Bronchial epithelial cell (primary cell): ENCODE measurements around the gene ZNF689. TPM values are rescaled to one million over a fixed set of nuclear protein-coding genes. Genes with fewer than 3 reads are reported as not detected.

Experiments used
- DNase-seq: peaks from one replicate; pipeline ENCODE4 v3.0.0-alpha.2; 2010; ENCODE audit warnings: low read depth
- FAIRE-seq: peaks from 2 replicates; lab custom pipeline; 2011; peaks lifted over from hg19 to GRCh38; lab: Jason Lieb, UNC
- H3K27me3 ChIP-seq: 2 replicates; pipeline ENCODE4 v1.5.1; 2011; ENCODE audit warnings: low read length; ENCODE audit not compliant: control insufficient read depth, insufficient read depth
- H3K36me3 ChIP-seq: 2 replicates; pipeline ENCODE4 v1.5.1; 2011; ENCODE audit warnings: low read length; ENCODE audit not compliant: control insufficient read depth, insufficient read depth
- H3K4me3 ChIP-seq: 2 replicates; pipeline ENCODE4 v1.5.1; 2011; ENCODE audit warnings: mild to moderate bottlenecking, low read depth, low read length, control low read depth
- CTCF ChIP-seq: IDR thresholded peaks from 2 replicates; pipeline ENCODE4 v1.5.1; 2011; ENCODE audit warnings: mild to moderate bottlenecking, moderate library complexity, low read length, control low read depth, inconsistent platforms; ENCODE audit not compliant: insufficient read depth, severe bottlenecking
- total RNA-seq: library from RNA; depleted of rRNA; stranded (reverse); fragments of >200 nt; gene quantifications from 2 replicates; pipeline ENCODE4 v1.2.1, GENCODE V29; 2014

ZNF689 gene
- 2.2 and 2.6 TPM in 2 replicates for total RNA-seq

- FAIRE-seq, result no peak
- Histone ChIP-seq H3K27me3 (no peaks in the 10 kb centered on the region), H3K4me3 (peak within 1 kb of the TSS; percentile 97), H3K36me3 (peaks cover 2% of the 10 kb centered on the region)
- peak; percentile 89 for DNase-seq
- TF ChIP-seq CTCF, result peak; percentile 2
Measured at GRCh38 chr16:30609926-30610839, at the start of gene ZNF689. ZNF689 (minus strand) TSS chr16:30610389; CDS start chr16:30610041, 348 bp downstream.

- peak overlapping the region; percentile 68 for H3K4me3 ChIP-seq
- no peaks in the 10 kb centered on the region for H3K27me3 ChIP-seq
- FAIRE-seq (no peak), DNase-seq (peak; percentile 88)
- peaks cover 33% of the 10 kb centered on the region for H3K36me3 ChIP-seq
- peak; percentile 11 for TF ChIP-seq CTCF
Measured at GRCh38 chr16:30658731-30659506, 48.7 kb upstream of the ZNF689 start.

GRCh38 chr16:30657866-30658730, 47.9 kb upstream of the ZNF689 start, which contains the start of gene FBRS:
FBRS (plus strand) TSS chr16:30658431; CDS start chr16:30659519, 1,088 bp downstream.
- peak within 1 kb of the TSS; percentile 68 for H3K4me3 ChIP-seq
- no peak for FAIRE-seq
- DNase-seq, result peak; percentile 99
- peaks cover 33% of the 10 kb centered on the region for H3K36me3 ChIP-seq
- peak; percentile 72 for TF ChIP-seq CTCF
- no peaks in the 10 kb centered on the region for H3K27me3 ChIP-seq

- no peak for TF ChIP-seq CTCF
- Histone ChIP-seq H3K4me3 (peak overlapping the region; percentile 33), H3K27me3 (no peaks in the 10 kb centered on the region), H3K36me3 (peaks cover 27% of the 10 kb centered on the region)
- no peak for FAIRE-seq
- peak; percentile 51 for DNase-seq
Measured at GRCh38 chr16:30656974-30657865, 47.0 kb upstream of the ZNF689 start.

GRCh38 chr16:30656388-30656787, 46.2 kb upstream of the ZNF689 start:
- Histone ChIP-seq H3K4me3 (no peak overlapping the region), H3K36me3 (peaks cover 23% of the 10 kb centered on the region), H3K27me3 (no peaks in the 10 kb centered on the region)
- TF ChIP-seq CTCF, result no peak
- FAIRE-seq, result no peak
- no peak for DNase-seq
